ENCODE data around the gene C15orf39. TPM values are rescaled to one million over a fixed set of nuclear protein-coding genes. Genes with fewer than 3 reads are reported as not detected.

C15orf39 gene
- total and polyA plus RNA-seq, 2 of the 13 experiments (the other 11 are each of a cell fraction or from before 2014, with no cell fraction given) = 6.2 to 13.5 TPM

- CTCF ChIA-PET (ENCODE audit: low intra/inter-chr PET ratio, low total read pairs) = no interaction called here
- Histone ChIP-seq H3K27ac (ENCODE audit: extremely low read length, insufficient read depth, low read length) (no peak overlapping the region), H3K9me3 (ENCODE audit: low read length) (peaks cover 4% of the 10 kb centered on the region), H3K4me3 (replicated peaks in 1 of 3; ENCODE audit: insufficient read depth in 1 of 3, low read depth in 2 of 3, low read length in 3 of 3) (no peak overlapping the region), H3K79me2 (ENCODE audit: insufficient read depth, low read length) (no peaks in the 10 kb centered on the region), H3K27me3 (ENCODE audit: control insufficient read depth in 1 of 2, insufficient read depth in 2 of 2, low read length in 2 of 2) (no peaks in the 10 kb centered on the region), H2AFZ (ENCODE audit: low read length) (no peak overlapping the region), H3K4me2 (ENCODE audit: low read depth, low read length) (no peak overlapping the region), H4K20me1 (ENCODE audit: insufficient read depth, low read length) (no peaks in the 10 kb centered on the region), H3K9ac (ENCODE audit: insufficient read depth, low read depth, low read length) (no peak overlapping the region), H3K4me1 (ENCODE audit: insufficient read depth, low read length) (peaks cover 42% of the 10 kb centered on the region), H3K36me3 (replicated peaks in 1 of 2; ENCODE audit: control insufficient read depth in 1 of 2, insufficient read depth in 2 of 2, low read length in 2 of 2) (no peaks in the 10 kb centered on the region)
- TF ChIP-seq HNRNPH1 (optimal IDR thresholded peaks at IDR 0.05; ENCODE audit: low read depth, low read length) (no peak), HNRNPK (IDR thresholded peaks at IDR 0.05; ENCODE audit: low read depth, low read length, poor library complexity, severe bottlenecking) (peak; percentile 50)
- in situ Hi-C loops (cut with HindIII; ENCODE audit: extremely low pct_ligation_motif_present, low pct_unique_long_range_greater_than_20kb) = no loop called here
- FAIRE-seq = no peak
- no peak for DNase-seq (ENCODE audit: low spot score)
- intact Hi-C loops (cut with micrococcal nuclease; ENCODE audit: unreplicated experiment) = no loop called here
- no TSS peak for BruUV-seq (replicated peaks)
- WGBS (ENCODE audit: low lambda C conversion rate) = 56% methylated on average over 5 of the region's 5 CpGs
- POLR2A ChIA-PET = no interaction called here
- ATAC-seq = no peak
These were observed 16.2 kb upstream of the C15orf39 start for GRCh38 chr15:75185271-75186029.

GRCh38 chr15:75186044-75186443 is 15.6 kb upstream of the C15orf39 start:
- FAIRE-seq = no peak
- H3K9me3 ChIP-seq (ENCODE audit: low read length) = peaks cover 10% of the 10 kb centered on the region
- CTCF ChIA-PET (ENCODE audit: low intra/inter-chr PET ratio, low total read pairs) = no interaction called here

More at GRCh38 chr15:75186044-75186443, 15.6 kb upstream of the C15orf39 start:
- DNase-seq (ENCODE audit: low spot score) = no peak
- Histone ChIP-seq H3K27me3 (ENCODE audit: control insufficient read depth in 1 of 2, insufficient read depth in 2 of 2, low read length in 2 of 2) (no peaks in the 10 kb centered on the region), H3K79me2 (ENCODE audit: insufficient read depth, low read length) (no peaks in the 10 kb centered on the region), H3K4me2 (ENCODE audit: low read depth, low read length) (no peak overlapping the region), H4K20me1 (ENCODE audit: insufficient read depth, low read length) (no peaks in the 10 kb centered on the region), H3K4me3 (replicated peaks in 1 of 3; ENCODE audit: insufficient read depth in 1 of 3, low read depth in 2 of 3, low read length in 3 of 3) (no peak overlapping the region), H2AFZ (ENCODE audit: low read length) (no peak overlapping the region), H3K36me3 (replicated peaks in 1 of 2; ENCODE audit: control insufficient read depth in 1 of 2, insufficient read depth in 2 of 2, low read length in 2 of 2) (no peaks in the 10 kb centered on the region), H3K4me1 (ENCODE audit: insufficient read depth, low read length) (peaks cover 39% of the 10 kb centered on the region), H3K27ac (ENCODE audit: extremely low read length, insufficient read depth, low read length) (no peak overlapping the region), H3K9ac (ENCODE audit: insufficient read depth, low read depth, low read length) (no peak overlapping the region)
- 78% methylated on average over 4 of the region's 4 CpGs for WGBS (ENCODE audit: low lambda C conversion rate)
- in situ Hi-C loops (cut with HindIII; ENCODE audit: extremely low pct_ligation_motif_present, low pct_unique_long_range_greater_than_20kb) = no loop called here
- no peak for ATAC-seq
- BruUV-seq (replicated peaks) = no TSS peak
- POLR2A ChIA-PET = no interaction called here
- intact Hi-C loops (cut with micrococcal nuclease; ENCODE audit: unreplicated experiment) = no loop called here
- TF ChIP-seq ZNF260 (CRISPR knock-in tag; IDR thresholded peaks at IDR 0.05; ENCODE audit: borderline replicate concordance, low read depth) (no peak), MBD4 (IDR thresholded peaks at IDR 0.05; ENCODE audit: borderline replicate concordance, low read length) (no peak), SUZ12 (IDR thresholded peaks at IDR 0.05; ENCODE audit: low read depth, low read length) (no peak), ZNF547 (CRISPR knock-in tag; IDR thresholded peaks at IDR 0.05) (no peak), PCBP1 (IDR thresholded peaks at IDR 0.05; ENCODE audit: borderline replicate concordance, low read depth, low read length) (0 out of 2 replicates have a peak, but pooled peaks have one; percentile 11), POGK (CRISPR knock-in tag; conservative IDR thresholded peaks at IDR 0.05) (no peak), TMF1 (CRISPR knock-in tag; IDR thresholded peaks at IDR 0.05; ENCODE audit: low read depth) (no peak), IRF1 (CRISPR knock-in tag; IDR thresholded peaks at IDR 0.05; ENCODE audit: low read depth) (no peak), PHF5A (CRISPR knock-in tag; IDR thresholded peaks at IDR 0.05; ENCODE audit: low read depth, unreplicated experiment) (no peak)

Measured in HepG2 (cell line).